GM12891 (cell line): ENCODE measurements around the gene CHCHD6.

Source experiments
- POLR2A ChIP-seq: IDR thresholded peaks from 2 replicates; pipeline ENCODE4 v1.6.1; 2011; ENCODE audit warnings: low read depth, low read length, control low read depth
- POLR2AphosphoS5 ChIP-seq: IDR thresholded peaks from 2 replicates; pipeline ENCODE4 v1.6.1; 2011; ENCODE audit warnings: low read depth, low read length, control low read depth

DNA sequence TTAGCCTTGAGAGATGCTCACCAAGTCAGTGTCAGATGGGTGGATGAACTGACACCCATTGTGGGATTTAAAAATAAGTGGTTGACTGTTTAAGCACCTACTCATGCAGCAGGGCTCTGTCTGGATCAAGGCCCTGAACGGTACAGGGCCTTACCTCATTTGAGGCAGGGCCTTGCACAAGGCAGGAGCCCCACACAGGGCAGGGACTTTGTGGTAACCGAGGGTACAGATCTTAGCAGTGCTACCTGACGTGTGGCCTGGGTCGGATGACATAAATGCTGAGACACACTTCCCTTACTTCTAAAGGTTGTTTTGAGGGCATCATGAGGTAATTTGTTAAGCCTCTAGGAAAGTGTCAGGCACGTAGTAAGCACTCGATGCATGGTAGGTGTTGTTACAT is 219.4 kb downstream of the CHCHD6 start:
- TF ChIP-seq POLR2A (no peak), POLR2AphosphoS5 (no peak)
